ENCODE data around the gene CTNNA3.

Gene CTNNA3

GRCh38 chr10:65950075-65950474, 1745.9 kb downstream of the CTNNA3 start:
- Histone ChIP-seq H4K20me1 (ENCODE audit: insufficient read depth, low read length, poor library complexity, severe bottlenecking) (no peaks in the 10 kb centered on the region), H3K9me2 (replicated peaks; ENCODE audit: low read depth, low read length) (no peaks in the 10 kb centered on the region), H3K27me3 (ENCODE audit: insufficient read depth, low read length, poor library complexity, severe bottlenecking) (no peaks in the 10 kb centered on the region), H3K9me3 (ENCODE audit: insufficient read depth, low read depth, low read length) (no peaks in the 10 kb centered on the region), H3K79me2 (ENCODE audit: insufficient read depth, low read length) (no peaks in the 10 kb centered on the region), H3K4me3 (ENCODE audit: low read length, poor library complexity, severe bottlenecking) (no peak overlapping the region), H3K4me2 (ENCODE audit: low read depth, low read length, poor library complexity, severe bottlenecking) (no peak overlapping the region), H3F3A (ENCODE audit: low read depth) (no peaks in the 10 kb centered on the region), H3K36me3 (ENCODE audit: insufficient read depth, low read length) (no peaks in the 10 kb centered on the region), H3K9ac (ENCODE audit: low read depth, low read length, poor library complexity, severe bottlenecking) (no peak overlapping the region), H3K4me1 (ENCODE audit: insufficient read depth, low read length, poor library complexity, severe bottlenecking) (no peaks in the 10 kb centered on the region), H2AFZ (ENCODE audit: low read length) (no peak overlapping the region)
- TF ChIP-seq CTCF (conservative IDR thresholded peaks at IDR 0.05; ENCODE audit: low read length) (no peak), EZH2phosphoT487 (IDR thresholded peaks at IDR 0.05; ENCODE audit: borderline replicate concordance) (no peak)

GRCh38 chr10:65949526-65949925, 1746.5 kb downstream of the CTNNA3 start:
- H2AFZ ChIP-seq (ENCODE audit: low read length): no peak overlapping the region
- H3K9ac ChIP-seq (ENCODE audit: low read depth, low read length, poor library complexity, severe bottlenecking): no peak overlapping the region
- H3K9me3 ChIP-seq (ENCODE audit: insufficient read depth, low read depth, low read length): no peaks in the 10 kb centered on the region
- H3K4me3 ChIP-seq (ENCODE audit: low read length, poor library complexity, severe bottlenecking): no peak overlapping the region
- H3K36me3 ChIP-seq (ENCODE audit: insufficient read depth, low read length): no peaks in the 10 kb centered on the region
- H3K27me3 ChIP-seq (ENCODE audit: insufficient read depth, low read length, poor library complexity, severe bottlenecking): no peaks in the 10 kb centered on the region
- H3K4me1 ChIP-seq (ENCODE audit: insufficient read depth, low read length, poor library complexity, severe bottlenecking): no peaks in the 10 kb centered on the region
- H3K79me2 ChIP-seq (ENCODE audit: insufficient read depth, low read length): no peaks in the 10 kb centered on the region
- TF ChIP-seq EZH2phosphoT487 (IDR thresholded peaks at IDR 0.05; ENCODE audit: borderline replicate concordance): no peak
- no peak for TF ChIP-seq CTCF (conservative IDR thresholded peaks at IDR 0.05; ENCODE audit: low read length)
- H3K4me2 ChIP-seq (ENCODE audit: low read depth, low read length, poor library complexity, severe bottlenecking): no peak overlapping the region
- no peaks in the 10 kb centered on the region for H3K9me2 ChIP-seq (replicated peaks; ENCODE audit: low read depth, low read length)
- H3F3A ChIP-seq (ENCODE audit: low read depth): no peaks in the 10 kb centered on the region
- no peaks in the 10 kb centered on the region for H4K20me1 ChIP-seq (ENCODE audit: insufficient read depth, low read length, poor library complexity, severe bottlenecking)

- Histone ChIP-seq H3K9me2 (replicated peaks; ENCODE audit: low read depth, low read length) (no peaks in the 10 kb centered on the region), H2AFZ (ENCODE audit: low read length) (no peak overlapping the region), H3K4me1 (ENCODE audit: insufficient read depth, low read length, poor library complexity, severe bottlenecking) (no peaks in the 10 kb centered on the region), H3K79me2 (ENCODE audit: insufficient read depth, low read length) (no peaks in the 10 kb centered on the region), H3K27me3 (ENCODE audit: insufficient read depth, low read length, poor library complexity, severe bottlenecking) (no peaks in the 10 kb centered on the region), H3K36me3 (ENCODE audit: insufficient read depth, low read length) (no peaks in the 10 kb centered on the region), H3K4me3 (ENCODE audit: low read length, poor library complexity, severe bottlenecking) (no peak overlapping the region), H3F3A (ENCODE audit: low read depth) (no peaks in the 10 kb centered on the region), H3K9me3 (ENCODE audit: insufficient read depth, low read depth, low read length) (no peaks in the 10 kb centered on the region), H4K20me1 (ENCODE audit: insufficient read depth, low read length, poor library complexity, severe bottlenecking) (no peaks in the 10 kb centered on the region), H3K9ac (ENCODE audit: low read depth, low read length, poor library complexity, severe bottlenecking) (no peak overlapping the region), H3K4me2 (ENCODE audit: low read depth, low read length, poor library complexity, severe bottlenecking) (no peak overlapping the region)
- no peak for TF ChIP-seq EZH2phosphoT487 (IDR thresholded peaks at IDR 0.05; ENCODE audit: borderline replicate concordance)
- TF ChIP-seq CTCF (conservative IDR thresholded peaks at IDR 0.05; ENCODE audit: low read length): no peak
These were observed 1750.9 kb downstream of the CTNNA3 start for GRCh38 chr10:65945061-65945460.
